Uterus (tissue), 4 donors: Measurements from ENCODE around the gene JARID2. TPM values are rescaled to one million over a fixed set of nuclear protein-coding genes. Genes with fewer than 3 reads are reported as not detected.
A peak's percentile ranks its signal among the peaks of the same experiment; 100 is the strongest.

Experiments
- DNase-seq, 2 donors: peaks; one replicate each; pipeline ENCODE4 v3.0.0-alpha.2; 2019 to 2020
- H3K27ac ChIP-seq, 2 donors: fragments of 200-600 bp; sonication (generic); 1 replicate in 1 of 2; 2 replicates in 1 of 2; pipeline ENCODE4 v1.5.1; 2016 to 2018
- H3K27me3 ChIP-seq, 2 donors: fragments of 200-600 bp; sonication (generic); one replicate each; pipeline ENCODE4 v1.5.1; 2018 to 2019; ENCODE audit warnings: control low read depth in 1 of 2
- H3K36me3 ChIP-seq, 2 donors: fragments of 200-600 bp; sonication (generic); one replicate each; pipeline ENCODE4 v1.5.1; 2019; ENCODE audit warnings: control low read depth in 1 of 2
- H3K4me1 ChIP-seq, 2 donors: fragments of 200-600 bp; sonication (generic); one replicate each; pipeline ENCODE4 v1.5.1; 2018 to 2019; ENCODE audit warnings: control low read depth in 1 of 2
- H3K4me3 ChIP-seq, 2 donors: fragments of 200-600 bp; sonication (generic); 1 replicate in 1 of 2; 2 replicates in 1 of 2; pipeline ENCODE4 v1.5.1; 2018 to 2019; ENCODE audit warnings: mild to moderate bottlenecking in 1 of 2
- H3K9me3 ChIP-seq, 2 donors: fragments of 200-600 bp; sonication (generic); one replicate each; pipeline ENCODE4 v1.5.1; 2019; ENCODE audit warnings: control low read depth in 1 of 2
- CTCF ChIP-seq, 4 experiments: fragments of 200-600 bp in 2 of 4; fragments of 450-650 bp in 2 of 4; sonication (generic) in 2 of 4; IDR thresholded peaks; one replicate each; pipeline ENCODE4 v1.5.1; 2016 to 2019; ENCODE audit warnings: antibody characterized with exemption in 4 of 4, mild to moderate bottlenecking in 2 of 4, moderate library complexity in 1 of 4
- POLR2A ChIP-seq, 2 donors: fragments of 450-650 bp; IDR thresholded peaks; one replicate each; pipeline ENCODE4 v1.6.1; 2016; ENCODE audit warnings: antibody characterized with exemption in 2 of 2, mild to moderate bottlenecking in 1 of 2, moderate library complexity in 1 of 2
- intact Hi-C: fragments of 100-400 bp; cut with DNase I; formaldehyde crosslinking; loops from one replicate; pipeline ENCODE4 v1.15.1; 2023; ENCODE audit warnings: low total_unique reads
- total RNA-seq, 4 donors: library from RNA; depleted of rRNA in 3 of 4; stranded (reverse); fragments of >200 nt in 3 of 4; gene quantifications; one replicate each; pipeline versions ENCODE4 v1.1.0 to v1.2.4, GENCODE V29; 2014 to 2023
- donor health status: DM: yes; HTN: yes; CAD: no.

The JARID2 gene
- total RNA-seq, 4 donors from 2014 or later: 2.6 to 15.8 (median 8.0) TPM

- Histone ChIP-seq H3K4me1 (peaks cover 4 to 10% of the 10 kb centered on the region in 2 donors), H3K36me3 (no peaks in the 10 kb centered on the region), H3K4me3 (no peak overlapping the region), H3K27ac (no peak overlapping the region), H3K9me3 (no peaks in the 10 kb centered on the region), H3K27me3 (no peaks in the 10 kb centered on the region)
- TF ChIP-seq CTCF (IDR thresholded peaks at IDR 0.05) (no peak), POLR2A (IDR thresholded peaks at IDR 0.05) (no peak)
- intact Hi-C loops: loop anchor here (10.0 kb wide), 1 partner anchor 256 kb away; no protein-coding TSS in a partner anchor
- no peak for DNase-seq
These were observed 244.6 kb downstream of the JARID2 start for GRCh38 chr6:15490242-15491100.

GRCh38 chr6:15491255-15491985 is 245.6 kb downstream of the JARID2 start:
- H3K36me3 ChIP-seq: no peaks in the 10 kb centered on the region
- H3K4me1 ChIP-seq: peaks cover 5 to 10% of the 10 kb centered on the region in 2 donors
- H3K27me3 ChIP-seq: no peaks in the 10 kb centered on the region
- H3K4me3 ChIP-seq: no peak overlapping the region
- peak; percentile 77 to 81 for DNase-seq
- H3K9me3 ChIP-seq: no peaks in the 10 kb centered on the region
- intact Hi-C loops: loop anchor here (10.0 kb wide), 1 partner anchor 257 kb away; no protein-coding TSS in a partner anchor
- peak overlapping the region in 1 of 2 donors; percentile 42 for H3K27ac ChIP-seq
- TF ChIP-seq CTCF (IDR thresholded peaks at IDR 0.05) (peak; percentile 78 to 96 (median 82)), POLR2A (IDR thresholded peaks at IDR 0.05) (peak in 1 of 2 donors; percentile 13)

- intact Hi-C loops: loop anchor here (10.0 kb wide), 1 partner anchor 257 kb away; no protein-coding TSS in a partner anchor
- Histone ChIP-seq H3K4me3 (no peak overlapping the region), H3K27me3 (no peaks in the 10 kb centered on the region), H3K9me3 (no peaks in the 10 kb centered on the region), H3K36me3 (no peaks in the 10 kb centered on the region), H3K27ac (peak overlapping the region in 1 of 2 donors; percentile 42), H3K4me1 (peaks cover 5 to 10% of the 10 kb centered on the region in 2 donors)
- DNase-seq: no peak
- TF ChIP-seq CTCF (IDR thresholded peaks at IDR 0.05) (no peak), POLR2A (IDR thresholded peaks at IDR 0.05) (no peak)
These were observed 246.1 kb downstream of the JARID2 start for GRCh38 chr6:15491986-15492269.

GRCh38 chr6:15493437-15494168 is 247.7 kb downstream of the JARID2 start:
- Histone ChIP-seq H3K36me3 (no peaks in the 10 kb centered on the region), H3K9me3 (no peaks in the 10 kb centered on the region), H3K4me1 (peaks cover 5 to 10% of the 10 kb centered on the region in 2 donors), H3K27ac (no peak overlapping the region), H3K4me3 (no peak overlapping the region), H3K27me3 (no peaks in the 10 kb centered on the region)
- DNase-seq: no peak
- intact Hi-C loops: loop anchor here (10.0 kb wide), 1 partner anchor 259 kb away; no protein-coding TSS in a partner anchor
- TF ChIP-seq POLR2A (IDR thresholded peaks at IDR 0.05) (no peak), CTCF (IDR thresholded peaks at IDR 0.05) (no peak)
